GM18502 (cell line): ENCODE data around the gene AMER1.

Source experiments
- ATAC-seq: cut with Tn5 transposase; IDR thresholded peaks from one replicate; pipeline ENCODE4 v1.9.1; 2021; ENCODE audit warnings: mild to moderate bottlenecking; ENCODE audit not compliant: unreplicated experiment, poor library complexity

AMER1 gene

GRCh38 chrX:64186974-64187761 lies 18.3 kb downstream of the AMER1 start:
- no peak for ATAC-seq

- ATAC-seq: no peak
Measured at GRCh38 chrX:64184396-64184795, 21.1 kb downstream of the AMER1 start.

- no peak for ATAC-seq
Measured at GRCh38 chrX:64182208-64182607, 23.3 kb downstream of the AMER1 start.

- no peak for ATAC-seq
Measured at GRCh38 chrX:64176876-64177275, 28.6 kb downstream of the AMER1 start.

GRCh38 chrX:64169988-64170387 lies 35.5 kb downstream of the AMER1 start:
- no peak for ATAC-seq

GRCh38 chrX:64152857-64153256 lies 52.7 kb downstream of the AMER1 start:
- ATAC-seq: no peak

- ATAC-seq: no peak
Measured at GRCh38 chrX:64151911-64152310, 53.6 kb downstream of the AMER1 start.

- ATAC-seq: no peak
Measured at GRCh38 chrX:64150775-64151174, 54.7 kb downstream of the AMER1 start.
